Activated T-cell treated with anti-CD3 and anti-CD28 coated beads, Interleukin-2, amount 50 U/mL, for 72 hours (primary cell): ENCODE measurements around the gene HSPB6. TPM values are rescaled to one million over a fixed set of nuclear protein-coding genes. Genes with fewer than 3 reads are reported as not detected.
"Not testable (repeated sequence)": the region's sequence is repeated elsewhere in the genome, so short reads cannot be mapped to it uniquely, and the experiment has no call there.

Source experiments
- ATAC-seq, 2 donors: fragments of 150-1000 bp; cut with Tn5 transposase; replicated peaks in 1 of 2; 2 replicates each; pipeline ENCODE4 v1.10.0; 2021; ENCODE audit warnings: moderate library complexity in 2 of 2, mild to moderate bottlenecking in 1 of 2
- DNase-seq, 2 donors: peaks; one replicate each; pipeline ENCODE4 v3.0.0; 2021 to 2022; ENCODE audit warnings: mixed read lengths in 1 of 2
- H3K27ac Mint-ChIP-seq: one replicate; pipeline ENCODE4 v1.8.0; 2022; ENCODE audit warnings: mild to moderate bottlenecking, moderate library complexity, mixed read lengths
- H3K27me3 Mint-ChIP-seq: one replicate; pipeline ENCODE4 v1.8.0; 2022; ENCODE audit warnings: low read depth, mixed read lengths
- H3K36me3 Mint-ChIP-seq, 2 donors: one replicate each; pipeline ENCODE4 v1.8.0; 2022; ENCODE audit warnings: mixed read lengths in 2 of 2, mild to moderate bottlenecking in 1 of 2; ENCODE audit not compliant: insufficient read depth in 2 of 2
- H3K4me1 Mint-ChIP-seq: one replicate; pipeline ENCODE4 v1.8.0; 2022; ENCODE audit warnings: low read depth, mixed read lengths
- H3K4me3 Mint-ChIP-seq, 2 donors: one replicate each; pipeline ENCODE4 v1.8.0; 2022; ENCODE audit warnings: mild to moderate bottlenecking in 2 of 2, mixed read lengths in 2 of 2, moderate library complexity in 2 of 2
- H3K9me3 Mint-ChIP-seq, 2 donors: one replicate each; pipeline ENCODE4 v1.8.0; 2022; ENCODE audit warnings: mixed read lengths in 2 of 2
- total RNA-seq, 2 donors: library from RNA; stranded (reverse); gene quantifications; one replicate each; pipeline ENCODE4 v1.2.3, GENCODE V29; 2022

Gene HSPB6
- total RNA-seq, 2 donors from 2014 or later = 1.4 to 2.4 TPM

GRCh38 chr19:35724132-35724531 is 32.7 kb downstream of the HSPB6 start:
- not testable (repeated sequence) for H3K4me3 Mint-ChIP-seq, ATAC-seq, DNase-seq, H3K9me3 Mint-ChIP-seq, H3K27me3 Mint-ChIP-seq
- H3K4me1 Mint-ChIP-seq = peaks cover 24% of the 10 kb centered on the region
- H3K36me3 Mint-ChIP-seq = peaks cover 17 to 35% of the 10 kb centered on the region in 2 donors
- H3K27ac Mint-ChIP-seq = peak overlapping the region; percentile 75

GRCh38 chr19:35723671-35724070 is 33.2 kb downstream of the HSPB6 start:
- Mint-ChIP-seq H3K4me3 (no peak overlapping the region), H3K27me3 (no peaks in the 10 kb centered on the region), H3K36me3 (peaks cover 18 to 35% of the 10 kb centered on the region in 2 donors), H3K4me1 (peaks cover 25% of the 10 kb centered on the region), H3K9me3 (no peaks in the 10 kb centered on the region), H3K27ac (peak overlapping the region; percentile 75)
- DNase-seq (no peak), ATAC-seq (no peak)

- no peaks in the 10 kb centered on the region for H3K9me3 Mint-ChIP-seq
- peak overlapping the region; percentile 57 for H3K27ac Mint-ChIP-seq
- ATAC-seq (no peak), DNase-seq (no peak)
- no peak overlapping the region for H3K4me3 Mint-ChIP-seq
- no peaks in the 10 kb centered on the region for H3K27me3 Mint-ChIP-seq
- peaks cover 15 to 29% of the 10 kb centered on the region in 2 donors for H3K36me3 Mint-ChIP-seq
- H3K4me1 Mint-ChIP-seq = peaks cover 25% of the 10 kb centered on the region
Measured at GRCh38 chr19:35722897-35723296, 33.9 kb downstream of the HSPB6 start.

GRCh38 chr19:35722461-35722860 is 34.4 kb downstream of the HSPB6 start:
- Mint-ChIP-seq H3K27me3 (no peaks in the 10 kb centered on the region), H3K27ac (no peak overlapping the region), H3K9me3 (no peaks in the 10 kb centered on the region), H3K4me1 (peaks cover 25% of the 10 kb centered on the region), H3K4me3 (no peak overlapping the region), H3K36me3 (peaks cover 15 to 29% of the 10 kb centered on the region in 2 donors)
- DNase-seq = no peak
- no peak for ATAC-seq

- H3K9me3 Mint-ChIP-seq = no peaks in the 10 kb centered on the region
- peak overlapping the region; percentile 7 to 31 for H3K4me3 Mint-ChIP-seq
- peaks cover 25% of the 10 kb centered on the region for H3K4me1 Mint-ChIP-seq
- H3K27me3 Mint-ChIP-seq = no peaks in the 10 kb centered on the region
- DNase-seq = no peak
- H3K36me3 Mint-ChIP-seq = peaks cover 17 to 33% of the 10 kb centered on the region in 2 donors
- ATAC-seq = no peak
- H3K27ac Mint-ChIP-seq = peak overlapping the region; percentile 92
Measured at GRCh38 chr19:35721374-35721773, 35.5 kb downstream of the HSPB6 start.

GRCh38 chr19:35720648-35721047 is 36.2 kb downstream of the HSPB6 start:
- Mint-ChIP-seq H3K4me3 (peak overlapping the region in 1 of 2 donors; percentile 29), H3K9me3 (no peaks in the 10 kb centered on the region), H3K36me3 (peaks cover 19 to 35% of the 10 kb centered on the region in 2 donors), H3K27ac (peak overlapping the region; percentile 58), H3K4me1 (peaks cover 25% of the 10 kb centered on the region), H3K27me3 (no peaks in the 10 kb centered on the region)
- ATAC-seq (no peak), DNase-seq (no peak)

GRCh38 chr19:35720163-35720524 is 36.7 kb downstream of the HSPB6 start:
- ATAC-seq (no peak), DNase-seq (no peak)
- H3K4me3 Mint-ChIP-seq = peak overlapping the region; percentile 17 to 18
- peak overlapping the region; percentile 17 for H3K27ac Mint-ChIP-seq
- H3K27me3 Mint-ChIP-seq = no peaks in the 10 kb centered on the region
- peaks cover 19 to 35% of the 10 kb centered on the region in 2 donors for H3K36me3 Mint-ChIP-seq
- peaks cover 25% of the 10 kb centered on the region for H3K4me1 Mint-ChIP-seq
- H3K9me3 Mint-ChIP-seq = no peaks in the 10 kb centered on the region

GRCh38 chr19:35719402-35720162 is 37.2 kb downstream of the HSPB6 start:
- H3K4me1 Mint-ChIP-seq = peaks cover 31% of the 10 kb centered on the region

GRCh38 chr19:35718345-35719041 is 38.3 kb downstream of the HSPB6 start:
- no peaks in the 10 kb centered on the region for H3K27me3 Mint-ChIP-seq

More at GRCh38 chr19:35719402-35720162, 37.2 kb downstream of the HSPB6 start:
- Mint-ChIP-seq H3K36me3 (peaks cover 21 to 40% of the 10 kb centered on the region in 2 donors), H3K27me3 (no peaks in the 10 kb centered on the region), H3K27ac (peak overlapping the region; percentile 52), H3K4me3 (peak overlapping the region; percentile 90 to 91), H3K9me3 (no peaks in the 10 kb centered on the region)
- DNase-seq = no peak
- ATAC-seq = no peak

GRCh38 chr19:35717665-35718344 is 39.0 kb downstream of the HSPB6 start, which contains the start of gene KMT2B:
KMT2B (plus strand) TSS chr19:35718003; CDS start chr19:35718019, 16 bp downstream.
- peaks cover 25 to 40% of the 10 kb centered on the region in 2 donors for H3K36me3 Mint-ChIP-seq
- H3K27ac Mint-ChIP-seq = peak within 1 kb of the TSS; percentile 92
- ATAC-seq = no peak
- H3K4me1 Mint-ChIP-seq = peaks cover 42% of the 10 kb centered on the region
- peak in 1 of 2 donors; percentile 96 for DNase-seq
- no peaks in the 10 kb centered on the region for H3K27me3 Mint-ChIP-seq
- no peaks in the 10 kb centered on the region for H3K9me3 Mint-ChIP-seq
- H3K4me3 Mint-ChIP-seq = peak within 1 kb of the TSS; percentile 90 to 91

More at GRCh38 chr19:35718345-35719041, 38.3 kb downstream of the HSPB6 start:
- DNase-seq = peak; percentile 64 to 70
- Mint-ChIP-seq H3K4me3 (peak overlapping the region; percentile 90 to 91), H3K36me3 (peaks cover 25 to 44% of the 10 kb centered on the region in 2 donors), H3K27ac (peak overlapping the region; percentile 92), H3K4me1 (peaks cover 42% of the 10 kb centered on the region), H3K9me3 (no peaks in the 10 kb centered on the region)
- no peak for ATAC-seq

- peak; percentile 92 to 98 for DNase-seq
- Mint-ChIP-seq H3K4me1 (peaks cover 42% of the 10 kb centered on the region), H3K9me3 (no peaks in the 10 kb centered on the region), H3K27me3 (no peaks in the 10 kb centered on the region), H3K4me3 (peak overlapping the region; percentile 89), H3K36me3 (peaks cover 25 to 36% of the 10 kb centered on the region in 2 donors), H3K27ac (peak overlapping the region; percentile 88)
- ATAC-seq = peak; percentile 66 to 73
Measured at GRCh38 chr19:35716801-35717664, 39.8 kb downstream of the HSPB6 start.
